ENCODE data around the gene SGCA. TPM values are rescaled to one million over a fixed set of nuclear protein-coding genes. Genes with fewer than 3 reads are reported as not detected.

SGCA gene
- total RNA-seq, 1 donor from 2014 or later = 16.9 TPM

- DNase-seq (ENCODE audit: low spot score) = no peak
Measured at GRCh38 chr17:50221864-50222545, 56.2 kb downstream of the SGCA start.

DNA sequence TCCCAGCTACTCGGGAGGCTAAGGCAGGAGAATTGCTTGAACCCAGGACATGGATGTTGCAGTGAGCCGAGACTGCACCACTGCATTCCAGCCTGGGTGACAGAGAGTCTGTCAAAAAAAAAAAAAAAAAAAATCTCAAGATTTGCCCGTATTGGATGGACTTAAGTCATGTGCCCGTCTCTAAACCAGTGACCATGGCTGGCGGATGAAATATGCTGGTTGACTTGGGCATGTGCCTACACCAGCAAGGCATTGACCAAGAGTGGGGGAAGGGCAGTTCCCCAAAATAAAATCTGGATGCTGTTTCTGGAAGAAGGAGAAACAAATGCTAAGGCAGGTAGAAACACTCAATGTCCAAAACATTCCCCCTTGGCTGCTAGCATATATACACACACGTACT lies 57.1 kb downstream of the SGCA start:
- DNase-seq (ENCODE audit: low spot score) = no peak

Other genes with a start within 250 kb of the SGCA start
- 1.1 TPM for gene DLX4, start 196.8 kb upstream of the SGCA start, total RNA-seq
- gene DLX3, start 170.8 kb upstream of the SGCA start, total RNA-seq = 1.1 TPM
- gene ITGA3, start 109.9 kb upstream of the SGCA start, total RNA-seq = 211 TPM
- gene PDK2, start 70.7 kb upstream of the SGCA start, total RNA-seq = 25.7 TPM
- gene SAMD14, start 35.8 kb upstream of the SGCA start, total RNA-seq = 5.5 TPM
- 38.4 TPM for gene PPP1R9B, start 15.3 kb upstream of the SGCA start, total RNA-seq
- gene COL1A1, start 35.6 kb downstream of the SGCA start, total RNA-seq = 331 TPM
- gene TMEM92, start 108.5 kb downstream of the SGCA start, total RNA-seq = 3.0 TPM
- gene XYLT2, start 180.1 kb downstream of the SGCA start, total RNA-seq = 31.2 TPM
- gene MRPL27, start 207.2 kb downstream of the SGCA start, total RNA-seq = 55.0 TPM
- gene EME1, start 207.2 kb downstream of the SGCA start, total RNA-seq = 0.94 TPM
- 73.5 TPM for gene LRRC59, start 231.5 kb downstream of the SGCA start, total RNA-seq

Measured in ureter (tissue), 1 donor.